Right ventricle myocardium inferior (tissue), 1 donor: ENCODE data around the gene FURIN. TPM values are rescaled to one million over a fixed set of nuclear protein-coding genes. Genes with fewer than 3 reads are reported as not detected.
"Not testable (repeated sequence)": the region's sequence is repeated elsewhere in the genome, so short reads cannot be mapped to it uniquely, and the experiment has no call there.

Experiments
- ATAC-seq: fragments of 200-7000 bp; cut with Tn5 transposase; one replicate; pipeline ENCODE4 v1.9.1; 2020; ENCODE audit warnings: mild to moderate bottlenecking, moderate library complexity
- DNase-seq: peaks from one replicate; pipeline ENCODE4 v3.0.0; 2021; ENCODE audit errors: missing footprints
- intact Hi-C: fragments of 100-400 bp; cut with DNase I; formaldehyde crosslinking; loops from one replicate; pipeline ENCODE4 v1.11.0; 2022
- long read RNA-seq: library from polyadenylated mRNA; unstranded; transcript quantifications from one replicate; pipeline ENCODE4 v2.0.0, GENCODE V29; 2021
- total RNA-seq: library from RNA; stranded (reverse); fragmentation: NEBNext Ultra II Directional; extraction: Animal tissue kit (Norgen Biotek cat#: 25700); gene quantifications from one replicate; pipeline ENCODE4 v1.2.1, GENCODE V29; 2021
- donor health status: DM: no; HTN: yes; CAD: no; lungs with severe emphysema.

Gene FURIN
- total RNA-seq = 51.2 TPM
- long read RNA-seq, full-length matches to known transcripts = 5 of 29 reads
- long read RNA-seq, partial matches to known transcripts = 22 of 29 reads
- long read RNA-seq, other reads (novel, unspliced or antisense) = 2 of 29 reads

DNA sequence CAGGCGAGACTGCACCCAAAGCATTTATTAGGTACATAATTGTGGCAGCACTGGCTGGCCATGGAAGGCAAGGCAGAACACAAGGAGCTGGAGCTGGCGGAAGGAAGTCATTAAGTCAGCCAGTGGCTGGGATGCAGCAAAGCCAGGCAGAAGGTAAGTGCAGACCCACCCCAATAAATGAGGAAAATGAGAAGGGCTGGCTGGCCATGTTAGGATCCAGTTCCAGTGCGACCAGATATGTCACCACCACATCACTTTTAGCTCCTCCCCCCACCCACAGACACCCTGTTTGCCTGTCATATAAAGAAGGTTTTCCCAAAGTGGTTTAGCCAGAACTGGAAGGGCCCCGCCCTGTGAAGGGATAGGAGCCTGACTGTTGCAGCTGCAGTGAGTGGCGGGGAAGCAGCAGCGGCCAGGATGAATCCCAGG lies at the start of gene FURIN:
FURIN (plus strand) TSS at position 328 of the 429 bp plus-strand sequence. CDS start 7,153 bp downstream, outside the sequence.
- ATAC-seq = no peak
- DNase-seq = no peak
- intact Hi-C loops = no loop called here

DNA sequence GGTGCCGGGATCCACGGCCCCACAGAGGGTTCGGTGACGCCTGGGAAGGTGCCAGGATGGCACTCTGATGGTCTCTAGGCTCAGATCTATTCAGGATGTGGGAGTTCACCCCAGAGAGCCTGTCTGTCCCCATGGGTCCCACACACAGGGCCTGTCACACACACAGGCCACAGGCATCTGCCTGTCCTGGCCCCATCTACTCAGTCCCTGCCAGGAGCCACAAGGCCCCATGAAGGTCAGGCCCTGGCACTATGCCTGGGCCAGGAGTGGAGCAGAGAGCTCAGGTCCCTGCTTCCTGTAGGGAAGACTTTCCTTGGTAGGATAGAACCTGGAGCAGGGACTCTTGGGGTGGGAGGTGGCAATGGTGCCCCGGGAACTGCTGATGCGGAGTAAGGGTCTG lies 49.0 kb upstream of the FURIN start:
- ATAC-seq = peak; percentile 74
- DNase-seq = no peak
- intact Hi-C loops = no loop called here

- ATAC-seq (no peak), DNase-seq (no peak)
- intact Hi-C loops = no loop called here
These were observed 48.5 kb upstream of the FURIN start for GRCh38 chr15:90819850-90820249.

- DNase-seq (no peak), ATAC-seq (no peak)
- intact Hi-C loops = no loop called here
These were observed 47.9 kb upstream of the FURIN start for GRCh38 chr15:90820481-90820880.

- intact Hi-C loops = no loop called here
- DNase-seq = no peak
- ATAC-seq = no peak
These were observed 46.0 kb upstream of the FURIN start for GRCh38 chr15:90822204-90822955.

DNA sequence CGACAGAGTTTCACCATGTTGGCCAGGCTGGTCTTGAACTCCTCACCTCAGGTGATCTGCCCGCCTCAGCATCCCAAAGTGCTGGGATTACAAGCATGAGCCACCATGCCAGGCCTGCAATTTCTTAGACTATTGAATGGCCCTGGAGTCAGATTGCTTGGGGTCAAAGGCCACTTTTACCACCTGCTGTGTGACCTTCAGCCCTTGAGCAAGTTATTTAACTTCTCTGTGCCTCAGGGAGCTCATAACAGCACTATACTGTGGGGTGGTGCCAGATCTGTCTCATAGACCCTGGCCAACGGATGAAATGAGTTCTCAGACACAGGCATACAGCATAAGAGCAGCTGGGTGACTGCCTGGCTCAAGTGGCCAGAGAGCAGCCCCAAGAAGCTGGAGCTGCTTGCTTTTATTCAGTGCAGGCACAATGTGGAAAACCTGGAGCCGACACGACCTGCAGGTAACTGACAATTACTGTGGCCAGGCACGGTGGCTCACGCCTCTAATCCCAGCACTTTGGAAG lies 44.9 kb upstream of the FURIN start:
- ATAC-seq (no peak), DNase-seq (no peak)
- intact Hi-C loops = no loop called here

- DNase-seq, intact Hi-C loops, ATAC-seq: not testable (repeated sequence)
These were observed 43.1 kb upstream of the FURIN start for GRCh38 chr15:90825115-90825899.

DNA sequence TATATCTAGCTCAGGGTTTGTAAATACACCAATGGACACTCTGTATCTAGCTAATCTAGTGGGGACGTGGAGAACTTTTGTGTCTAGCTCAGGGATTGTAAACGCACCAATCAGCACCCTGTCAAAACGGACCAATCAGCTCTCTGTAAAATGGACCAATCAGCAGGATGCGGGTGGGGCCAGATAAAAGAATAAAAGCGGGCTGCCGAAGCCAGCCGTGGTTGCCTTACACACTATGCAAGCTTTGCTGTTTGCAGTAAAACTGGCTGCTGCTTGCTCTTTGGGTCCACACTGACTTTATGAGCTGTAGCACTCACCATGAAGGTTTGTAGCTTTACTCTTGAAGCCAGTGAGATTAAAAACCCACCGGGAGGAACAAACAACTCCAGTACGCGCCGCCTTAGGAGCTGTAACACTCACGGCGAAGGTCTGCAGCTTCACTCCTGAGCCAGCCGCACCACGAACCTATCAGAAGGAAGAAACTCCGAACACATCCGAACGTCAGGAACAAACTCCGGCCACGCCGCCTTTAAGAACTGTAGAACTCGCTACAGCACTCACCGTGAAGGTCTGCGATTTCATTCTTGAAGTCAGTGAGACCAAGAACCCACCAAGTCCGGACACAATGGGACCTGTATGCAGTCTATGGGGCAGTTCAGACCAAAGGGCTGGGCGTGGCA lies 42.0 kb upstream of the FURIN start:
- intact Hi-C loops, ATAC-seq, DNase-seq: not testable (repeated sequence)

DNA sequence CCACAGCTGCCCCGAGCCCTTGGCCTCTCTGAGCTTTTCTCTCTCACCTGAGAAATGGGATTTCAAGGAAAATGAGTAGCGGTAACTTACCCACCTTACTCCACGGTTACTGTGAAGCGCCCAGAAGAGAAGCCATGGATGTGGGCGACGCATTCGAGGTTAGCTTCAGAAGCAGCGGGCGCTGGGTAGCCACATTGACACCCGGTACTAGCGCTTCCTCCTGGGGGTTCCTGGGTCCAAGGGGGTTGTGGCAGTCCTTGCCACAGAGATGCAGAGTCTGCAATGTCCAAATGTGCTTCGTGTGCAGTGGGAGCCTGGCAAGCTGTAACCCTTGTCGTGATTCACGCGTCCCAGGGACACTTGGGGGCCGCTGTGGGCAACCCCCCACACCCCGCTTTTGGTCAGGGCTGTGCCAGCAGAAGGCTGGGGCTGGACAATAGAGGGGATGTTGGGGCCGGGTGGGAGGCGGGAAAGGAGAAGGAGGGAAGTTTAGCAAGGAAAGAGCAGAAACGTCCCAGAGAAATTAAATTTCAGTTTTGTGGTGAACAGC lies 41.4 kb upstream of the FURIN start:
- intact Hi-C loops = no loop called here
- DNase-seq = no peak
- no peak for ATAC-seq

DNA sequence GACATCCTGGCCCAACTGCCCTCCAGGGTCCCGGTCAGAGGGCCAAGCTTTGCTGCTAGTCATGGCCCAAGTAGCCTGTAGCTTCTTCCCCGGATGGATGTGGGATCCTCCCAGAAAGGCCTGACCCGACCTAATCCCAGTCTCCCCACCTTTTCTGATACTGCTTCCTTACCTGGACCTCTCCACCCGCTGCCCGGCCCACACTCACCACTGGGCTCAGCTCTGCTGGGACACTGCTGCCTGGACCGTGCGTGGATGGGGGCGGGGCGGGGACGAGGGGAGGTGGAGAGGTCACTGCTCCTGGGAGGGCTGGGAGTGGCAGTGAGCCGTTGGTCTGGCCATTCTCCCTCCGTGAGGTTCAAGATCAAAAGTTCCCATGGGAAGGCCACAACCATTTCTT lies 40.3 kb upstream of the FURIN start:
- ATAC-seq = no peak
- DNase-seq = no peak
- intact Hi-C loops = no loop called here

GRCh38 chr15:90829126-90829525 lies 39.3 kb upstream of the FURIN start:
- no peak for DNase-seq
- intact Hi-C loops = no loop called here
- ATAC-seq = no peak

DNA sequence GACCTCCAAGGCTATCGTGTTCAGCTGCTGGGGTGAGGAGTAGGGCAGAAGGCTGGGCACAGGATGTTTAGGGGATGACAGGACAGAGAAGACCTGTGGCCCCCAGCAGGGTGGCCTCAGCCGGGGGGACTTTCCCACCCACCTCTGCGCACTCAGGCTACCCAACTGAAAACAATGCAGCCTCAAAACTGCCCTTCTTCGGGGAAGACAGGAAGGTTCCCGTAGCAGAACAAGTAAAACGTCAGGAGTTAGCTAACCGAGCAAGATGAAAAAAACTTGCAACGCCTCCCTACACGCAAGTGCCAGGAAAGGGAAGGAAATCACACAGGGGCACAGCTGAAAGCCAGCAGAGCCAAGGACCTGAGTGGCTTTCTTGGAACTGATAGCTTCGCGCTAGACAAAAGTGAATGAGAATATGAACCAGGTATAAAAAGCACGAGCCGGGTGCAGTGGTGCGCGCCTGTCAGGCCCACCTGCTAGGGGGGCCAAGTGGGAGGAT lies 38.4 kb upstream of the FURIN start:
- ATAC-seq (no peak), DNase-seq (no peak)
- intact Hi-C loops = no loop called here

GRCh38 chr15:90834626-90835025 lies 33.8 kb upstream of the FURIN start:
- intact Hi-C loops = no loop called here
- ATAC-seq = no peak
- no peak for DNase-seq

- intact Hi-C loops = no loop called here
- DNase-seq (no peak), ATAC-seq (peak; percentile 55)
These were observed 32.0 kb upstream of the FURIN start for GRCh38 chr15:90836296-90836871.

- DNase-seq (no peak), ATAC-seq (no peak)
- intact Hi-C loops = no loop called here
These were observed 31.3 kb upstream of the FURIN start for GRCh38 chr15:90837094-90837493.

DNA sequence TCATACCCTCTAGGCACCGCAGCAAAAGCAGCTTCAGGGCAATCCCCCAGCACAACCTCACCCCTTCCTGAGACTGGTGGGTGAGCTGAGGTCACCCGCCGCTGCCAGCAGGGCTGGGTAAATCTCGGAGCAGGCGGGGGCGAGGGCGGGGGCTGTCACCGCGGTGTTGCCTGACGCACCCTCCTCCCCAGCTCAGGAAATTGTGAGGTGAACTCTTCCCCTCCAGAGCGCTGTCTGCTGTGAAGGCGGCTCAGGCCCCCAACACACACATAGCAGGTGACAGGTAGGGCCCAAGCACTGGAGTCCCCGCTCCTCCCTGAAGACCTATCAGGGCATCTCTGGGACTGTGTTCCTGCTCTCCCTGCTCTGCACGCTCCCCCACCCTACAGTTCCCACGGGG lies 30.2 kb upstream of the FURIN start:
- intact Hi-C loops = no loop called here
- no peak for DNase-seq
- ATAC-seq = no peak

- intact Hi-C loops = no loop called here
- DNase-seq = no peak
- no peak for ATAC-seq
These were observed 29.8 kb upstream of the FURIN start for GRCh38 chr15:90838544-90838943.
